ENCODE measurements around the gene TLK1. TPM values are rescaled to one million over a fixed set of nuclear protein-coding genes. Genes with fewer than 3 reads are reported as not detected.

Gene TLK1
- total RNA-seq, 2 experiments from 2014 or later: 53.9 to 56.0 TPM

DNA sequence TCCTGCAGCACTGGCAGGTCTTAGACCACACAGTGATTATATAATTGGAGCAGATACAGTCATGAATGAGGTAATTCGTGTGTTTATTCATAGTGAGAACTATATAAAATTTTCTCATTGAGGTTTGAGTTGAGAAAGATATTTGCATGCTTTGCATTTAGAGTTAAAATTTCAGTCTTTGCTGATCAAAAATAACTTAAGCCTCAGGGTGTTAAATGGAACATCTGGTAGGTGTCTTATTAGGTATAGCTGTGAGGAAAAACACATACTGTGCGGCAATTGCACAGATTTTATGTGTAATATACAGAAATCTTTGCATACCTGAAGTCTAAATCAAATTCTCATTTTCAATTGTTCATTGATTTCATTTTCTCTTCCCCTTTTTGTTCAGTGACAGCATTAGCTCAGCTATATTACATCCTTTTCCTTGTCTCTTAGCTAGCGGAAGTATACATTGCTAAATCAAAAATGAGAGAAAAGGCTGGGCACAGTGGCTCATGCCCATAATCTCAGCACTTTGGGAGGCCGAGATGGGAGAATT lies 210.4 kb downstream of the TLK1 start:
- CTCF ChIA-PET: interaction anchor here (1.3 to 1.9 kb wide), 2 partner anchors 21 to 23 kb away, joined by 5 to 7 read pairs; partner anchors contain the start of gene GORASP2

DNA sequence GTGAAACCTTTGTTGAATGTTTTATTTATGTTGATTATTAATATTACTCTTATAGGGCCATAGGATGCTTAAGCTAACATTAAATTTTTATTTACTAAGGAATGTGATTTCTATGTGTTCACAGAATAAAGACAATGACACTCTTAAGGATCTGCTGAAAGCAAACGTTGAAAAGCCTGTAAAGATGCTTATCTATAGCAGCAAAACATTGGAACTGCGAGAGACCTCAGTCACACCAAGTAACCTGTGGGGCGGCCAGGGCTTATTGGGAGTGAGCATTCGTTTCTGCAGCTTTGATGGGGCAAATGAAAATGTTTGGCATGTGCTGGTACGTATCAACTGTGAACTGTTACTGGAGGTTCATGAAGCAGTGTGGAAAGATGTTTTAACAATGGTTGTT lies 211.3 kb downstream of the TLK1 start:
- TF ChIP-seq, protein P1, sequence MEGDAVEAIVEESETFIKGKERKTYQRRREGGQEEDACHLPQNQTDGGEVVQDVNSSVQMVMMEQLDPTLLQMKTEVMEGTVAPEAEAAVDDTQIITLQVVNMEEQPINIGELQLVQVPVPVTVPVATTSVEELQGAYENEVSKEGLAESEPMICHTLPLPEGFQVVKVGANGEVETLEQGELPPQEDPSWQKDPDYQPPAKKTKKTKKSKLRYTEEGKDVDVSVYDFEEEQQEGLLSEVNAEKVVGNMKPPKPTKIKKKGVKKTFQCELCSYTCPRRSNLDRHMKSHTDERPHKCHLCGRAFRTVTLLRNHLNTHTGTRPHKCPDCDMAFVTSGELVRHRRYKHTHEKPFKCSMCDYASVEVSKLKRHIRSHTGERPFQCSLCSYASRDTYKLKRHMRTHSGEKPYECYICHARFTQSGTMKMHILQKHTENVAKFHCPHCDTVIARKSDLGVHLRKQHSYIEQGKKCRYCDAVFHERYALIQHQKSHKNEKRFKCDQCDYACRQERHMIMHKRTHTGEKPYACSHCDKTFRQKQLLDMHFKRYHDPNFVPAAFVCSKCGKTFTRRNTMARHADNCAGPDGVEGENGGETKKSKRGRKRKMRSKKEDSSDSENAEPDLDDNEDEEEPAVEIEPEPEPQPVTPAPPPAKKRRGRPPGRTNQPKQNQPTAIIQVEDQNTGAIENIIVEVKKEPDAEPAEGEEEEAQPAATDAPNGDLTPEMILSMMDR (IDR thresholded peaks at IDR 0.05): no peak
- POLR2A ChIA-PET: interaction anchor here (1.0 to 1.5 kb wide), 2 partner anchors 20 to 26 kb away, joined by 3 to 5 read pairs; partner anchors contain the start of gene GORASP2
- intact Hi-C loops (cut with micrococcal nuclease): no loop called here
- CTCF ChIA-PET: interaction anchor here (1.9 kb wide), 1 partner anchor 20 kb away, joined by 7 read pairs; the partner anchor contains the start of gene GORASP2
- no peak for DNase-seq
- Mint-ChIP-seq H3K4me3 (no peak overlapping the region), H3K27ac (no peak overlapping the region), H3K27me3 (no peaks in the 10 kb centered on the region), H3K9me3 (no peaks in the 10 kb centered on the region), H3K36me3 (ENCODE audit: low read depth) (peaks cover 42% of the 10 kb centered on the region), H3K4me1 (ENCODE audit: low read depth) (peaks cover 15% of the 10 kb centered on the region)
- no peak for ATAC-seq

More for the DNA sequence above, 210.4 kb downstream of the TLK1 start:
- no peaks in the 10 kb centered on the region for H3K9me3 Mint-ChIP-seq
- H3K27ac Mint-ChIP-seq: no peak overlapping the region
- TF ChIP-seq, protein P1 (IDR thresholded peaks at IDR 0.05): no peak
- H3K27me3 Mint-ChIP-seq: no peaks in the 10 kb centered on the region
- DNase-seq (no peak), ATAC-seq (no peak)
- no peak overlapping the region for H3K4me3 Mint-ChIP-seq
- H3K4me1 Mint-ChIP-seq (ENCODE audit: low read depth): peaks cover 9% of the 10 kb centered on the region
- POLR2A ChIA-PET: interaction anchor here (0.6 to 1.5 kb wide), 2 partner anchors 21 to 1349 kb away, joined by 3 to 5 read pairs; partner anchors contain the start of gene GORASP2
- peaks cover 46% of the 10 kb centered on the region for H3K36me3 Mint-ChIP-seq (ENCODE audit: low read depth)
- intact Hi-C loops (cut with micrococcal nuclease): no loop called here

DNA sequence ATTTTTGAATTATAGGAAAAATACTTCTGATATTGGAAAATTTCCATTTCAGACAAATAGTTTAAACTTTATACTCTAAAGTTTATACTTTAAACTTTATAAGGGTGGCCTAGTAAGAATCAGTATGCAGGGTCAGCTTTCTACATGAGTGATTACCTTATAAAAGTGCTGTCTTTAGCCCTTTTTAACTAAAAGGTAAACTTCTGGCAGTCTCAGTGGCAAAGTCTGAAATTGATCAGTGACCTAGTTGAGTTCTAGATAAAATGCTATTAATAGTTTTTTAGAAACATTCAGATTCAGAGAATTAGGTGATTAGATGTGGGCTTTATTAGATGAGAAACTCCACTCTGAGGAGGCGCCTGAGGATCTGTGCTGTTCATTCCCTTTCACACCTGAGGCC lies 216.1 kb downstream of the TLK1 start:
- Mint-ChIP-seq H3K27me3 (no peaks in the 10 kb centered on the region), H3K4me1 (ENCODE audit: low read depth) (peaks cover 53% of the 10 kb centered on the region), H3K9me3 (no peaks in the 10 kb centered on the region), H3K4me3 (no peak overlapping the region), H3K27ac (no peak overlapping the region), H3K36me3 (ENCODE audit: low read depth) (peaks cover 10% of the 10 kb centered on the region)
- ChIA-PET CTCF (interaction anchor here (1.3 to 4.9 kb wide), 4 partner anchors 12 to 28 kb away, joined by 3 to 33 read pairs (median 4); partner anchors contain the start of gene GORASP2), POLR2A (interaction anchor here (0.6 to 1.7 kb wide), 3 partner anchors 15 to 394 kb away, joined by 3 to 8 read pairs (median 3); no protein-coding TSS in a partner anchor)
- ATAC-seq: no peak
- TF ChIP-seq, protein P1 (IDR thresholded peaks at IDR 0.05): no peak
- intact Hi-C loops (cut with micrococcal nuclease): no loop called here
- no peak for DNase-seq

DNA sequence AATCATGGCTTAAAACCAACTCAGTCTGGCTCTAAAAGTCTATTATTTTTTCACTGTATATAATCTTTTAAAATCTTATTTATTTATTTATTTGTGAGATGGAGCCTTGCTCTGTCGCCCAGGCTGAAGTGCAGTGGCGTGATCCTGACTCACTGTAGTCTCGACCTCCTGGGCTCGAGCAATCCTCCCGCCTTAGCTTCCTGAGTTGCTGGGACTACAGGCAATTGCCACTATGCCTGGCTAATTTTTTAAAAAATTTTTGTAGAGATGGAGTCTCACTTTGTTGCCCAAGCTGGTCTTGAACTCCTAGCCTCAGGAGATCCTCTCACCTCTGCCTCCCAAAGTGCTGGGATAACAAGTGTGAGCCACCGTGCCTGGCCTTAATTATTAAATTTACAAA lies 217.1 kb downstream of the TLK1 start:
- intact Hi-C loops (cut with micrococcal nuclease): no loop called here
- Mint-ChIP-seq H3K27me3 (no peaks in the 10 kb centered on the region), H3K4me3 (no peak overlapping the region), H3K27ac (no peak overlapping the region), H3K9me3 (no peaks in the 10 kb centered on the region), H3K4me1 (ENCODE audit: low read depth) (peaks cover 61% of the 10 kb centered on the region), H3K36me3 (ENCODE audit: low read depth) (peaks cover 8% of the 10 kb centered on the region)
- DNase-seq: no peak
- no peak for ATAC-seq
- POLR2A ChIA-PET: interaction anchor here (0.6 to 1.7 kb wide), 4 partner anchors 12 to 270 kb away, joined by 3 to 8 read pairs (median 3); no protein-coding TSS in a partner anchor
- TF ChIP-seq, protein P1 (IDR thresholded peaks at IDR 0.05): no peak
- CTCF ChIA-PET: interaction anchor here (0.9 to 4.9 kb wide), 4 partner anchors 9 to 23 kb away, joined by 3 to 33 read pairs (median 3); partner anchors contain the start of gene GORASP2

DNA sequence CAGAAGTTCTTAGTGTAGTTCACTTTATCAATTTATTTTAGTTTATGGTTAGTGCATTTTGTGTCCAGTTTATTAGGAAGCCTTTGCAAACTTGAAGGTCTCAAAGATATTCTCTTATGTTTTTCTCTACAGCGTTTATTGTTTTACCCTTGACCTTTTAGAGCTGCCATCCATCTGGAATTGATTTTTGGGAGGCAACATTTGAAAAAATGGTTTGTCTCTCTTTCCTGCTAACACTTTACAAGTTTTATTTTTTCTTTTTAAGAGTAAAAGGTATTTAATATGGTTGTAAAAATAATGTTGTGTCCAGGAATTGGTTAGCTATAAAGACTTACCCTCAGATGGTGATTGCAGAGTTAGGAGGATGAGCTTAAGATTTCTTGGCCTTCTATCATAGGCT lies 217.7 kb downstream of the TLK1 start:
- H3K27ac Mint-ChIP-seq: no peak overlapping the region
- TF ChIP-seq, protein P1 (IDR thresholded peaks at IDR 0.05): no peak
- H3K4me1 Mint-ChIP-seq (ENCODE audit: low read depth): peaks cover 67% of the 10 kb centered on the region
- no peak for ATAC-seq
- DNase-seq: no peak
- H3K36me3 Mint-ChIP-seq (ENCODE audit: low read depth): peaks cover 8% of the 10 kb centered on the region
- no peaks in the 10 kb centered on the region for H3K27me3 Mint-ChIP-seq
- H3K4me3 Mint-ChIP-seq: no peak overlapping the region
- intact Hi-C loops (cut with micrococcal nuclease): no loop called here
- no peaks in the 10 kb centered on the region for H3K9me3 Mint-ChIP-seq
- ChIA-PET CTCF (interaction anchor here (0.9 to 4.9 kb wide), 3 partner anchors 9 to 13 kb away, joined by 3 to 33 read pairs (median 3); partner anchors contain the start of gene GORASP2), POLR2A (interaction anchor here (0.6 to 1.7 kb wide), 4 partner anchors 12 to 270 kb away, joined by 3 to 8 read pairs (median 3); no protein-coding TSS in a partner anchor)
